ENCODE measurements around the gene MAP7D1.
"Not testable (repeated sequence)": the region's sequence is repeated elsewhere in the genome, so short reads cannot be mapped to it uniquely, and the experiment has no call there.

MAP7D1 gene

DNA sequence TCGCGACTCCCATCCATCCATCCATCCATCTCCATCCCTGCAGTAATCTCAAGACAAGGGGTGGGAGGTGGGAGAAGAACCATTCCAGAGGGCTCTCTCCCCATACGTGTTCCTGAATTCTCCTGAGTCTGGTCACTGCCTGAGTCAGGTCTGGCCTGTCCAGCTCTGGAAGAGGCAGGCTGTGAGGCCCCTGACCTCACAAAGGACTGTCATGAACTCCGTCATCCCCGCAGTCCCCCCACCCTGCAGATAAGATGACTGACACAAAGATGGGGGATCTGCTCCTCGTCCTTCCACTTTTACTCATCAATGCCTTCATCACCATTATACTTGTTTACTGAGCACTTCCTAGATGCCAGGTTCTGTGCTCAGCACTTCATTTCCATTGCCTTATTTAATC lies 1.6 kb upstream of the MAP7D1 start:
- no peak for DNase-seq

DNA sequence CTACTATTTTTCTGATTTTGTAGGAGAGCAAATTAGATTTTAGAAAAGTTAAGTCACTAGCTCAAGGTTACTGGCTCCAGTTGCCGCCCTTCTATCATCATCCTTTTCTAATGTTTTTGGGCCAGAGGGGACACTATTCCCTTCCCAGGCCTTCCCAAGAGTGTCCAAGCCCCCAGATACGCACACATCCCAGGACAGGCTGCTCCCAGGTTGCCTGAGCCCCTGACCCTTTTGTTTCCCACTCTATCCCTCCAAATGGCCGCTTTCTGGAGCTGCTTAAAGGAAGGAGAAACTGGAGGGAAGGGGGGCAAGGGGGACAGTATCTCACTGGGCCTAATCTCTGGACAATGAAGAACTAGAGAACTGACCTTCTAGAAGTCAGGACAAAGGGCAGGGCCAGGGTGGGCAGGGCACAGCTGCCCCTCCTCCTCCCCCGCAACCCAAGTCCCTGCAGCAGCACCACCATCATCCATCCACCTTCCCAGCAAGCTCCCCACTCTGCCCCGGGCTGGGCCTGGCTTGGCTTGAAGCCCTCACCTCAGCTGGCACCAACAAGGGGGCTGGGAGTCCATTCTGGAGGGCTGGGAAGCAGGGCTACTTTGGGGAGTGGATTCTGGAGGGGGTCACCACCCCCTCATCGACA lies 1.1 kb upstream of the MAP7D1 start:
- no peak for DNase-seq

DNA sequence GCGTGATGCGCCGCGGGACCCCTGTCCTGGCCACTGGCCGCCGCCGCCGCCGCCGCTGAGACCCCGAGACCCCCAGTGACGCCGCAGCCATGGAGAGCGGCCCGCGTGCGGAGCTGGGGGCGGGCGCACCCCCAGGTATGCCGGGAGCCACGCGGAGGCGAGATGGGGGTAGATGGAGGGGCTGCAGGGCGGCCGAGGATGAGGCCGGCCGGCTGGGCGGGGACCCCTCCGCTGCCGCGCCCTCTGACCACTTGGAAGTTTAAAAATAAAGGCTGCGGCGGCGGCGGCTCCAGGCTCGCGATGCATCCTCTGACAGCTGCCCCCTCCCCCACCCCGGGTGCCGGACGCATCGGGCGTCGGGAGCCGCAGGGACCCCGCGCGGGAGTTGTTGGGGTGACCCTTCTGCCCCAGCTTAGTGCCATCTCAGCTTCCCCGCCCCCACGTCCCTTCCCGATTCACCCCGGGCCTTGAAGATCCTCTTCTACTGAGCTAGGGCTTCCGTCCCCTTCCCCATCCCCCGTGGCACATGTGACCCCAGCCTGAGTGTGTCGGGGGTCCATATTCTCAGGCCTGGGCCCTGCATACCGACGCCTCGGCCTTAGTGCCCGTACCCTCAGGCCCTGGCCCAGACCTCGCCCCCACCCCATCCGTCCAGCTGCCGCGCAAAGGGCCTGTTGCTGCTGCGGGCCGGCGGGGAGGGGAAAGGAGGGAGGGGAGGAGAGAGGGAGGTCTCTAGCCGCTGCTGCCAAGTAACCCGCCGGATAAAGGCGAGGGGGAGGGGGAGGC lies 562 bp downstream of the MAP7D1 start:
- DNase-seq: peak; percentile 50

DNA sequence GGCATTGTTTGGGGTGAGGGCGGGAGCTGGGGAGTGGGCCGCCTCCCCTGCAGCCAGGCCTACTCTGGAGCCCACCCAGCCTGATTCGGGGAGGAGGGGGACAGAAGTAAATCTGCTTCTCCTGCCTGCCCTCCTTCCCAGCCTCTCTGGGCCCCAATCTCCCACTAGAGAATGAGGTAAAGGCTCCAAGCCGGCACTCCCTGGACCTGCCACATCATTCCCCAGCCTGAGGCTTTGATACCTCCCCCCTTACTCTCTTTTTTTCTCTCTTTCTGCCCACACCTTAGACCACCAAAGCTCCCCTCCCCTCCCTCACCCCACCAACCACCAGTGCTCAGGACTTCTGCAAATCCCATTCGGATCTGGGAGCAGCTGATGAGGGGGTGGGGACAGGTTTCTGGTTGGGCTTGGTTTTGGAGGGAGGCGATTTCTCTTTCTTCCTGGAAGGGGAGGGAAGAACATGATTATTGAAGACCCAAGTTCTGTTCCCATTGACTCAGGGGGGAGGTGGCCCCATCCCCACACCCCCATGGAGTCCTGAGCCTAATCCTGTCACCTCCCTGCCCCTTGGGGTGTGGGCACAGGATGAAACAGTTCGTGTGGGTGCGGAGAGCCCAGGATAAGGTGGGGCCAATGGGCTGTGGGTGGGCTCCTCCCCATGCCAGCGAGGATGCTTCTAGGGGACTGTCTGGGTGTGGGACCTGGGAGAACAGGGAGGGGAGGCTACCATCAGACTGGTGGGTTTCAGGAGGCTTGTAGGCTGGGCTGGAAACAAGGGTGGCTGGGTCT lies 1.3 kb downstream of the MAP7D1 start:
- no peak for DNase-seq

DNA sequence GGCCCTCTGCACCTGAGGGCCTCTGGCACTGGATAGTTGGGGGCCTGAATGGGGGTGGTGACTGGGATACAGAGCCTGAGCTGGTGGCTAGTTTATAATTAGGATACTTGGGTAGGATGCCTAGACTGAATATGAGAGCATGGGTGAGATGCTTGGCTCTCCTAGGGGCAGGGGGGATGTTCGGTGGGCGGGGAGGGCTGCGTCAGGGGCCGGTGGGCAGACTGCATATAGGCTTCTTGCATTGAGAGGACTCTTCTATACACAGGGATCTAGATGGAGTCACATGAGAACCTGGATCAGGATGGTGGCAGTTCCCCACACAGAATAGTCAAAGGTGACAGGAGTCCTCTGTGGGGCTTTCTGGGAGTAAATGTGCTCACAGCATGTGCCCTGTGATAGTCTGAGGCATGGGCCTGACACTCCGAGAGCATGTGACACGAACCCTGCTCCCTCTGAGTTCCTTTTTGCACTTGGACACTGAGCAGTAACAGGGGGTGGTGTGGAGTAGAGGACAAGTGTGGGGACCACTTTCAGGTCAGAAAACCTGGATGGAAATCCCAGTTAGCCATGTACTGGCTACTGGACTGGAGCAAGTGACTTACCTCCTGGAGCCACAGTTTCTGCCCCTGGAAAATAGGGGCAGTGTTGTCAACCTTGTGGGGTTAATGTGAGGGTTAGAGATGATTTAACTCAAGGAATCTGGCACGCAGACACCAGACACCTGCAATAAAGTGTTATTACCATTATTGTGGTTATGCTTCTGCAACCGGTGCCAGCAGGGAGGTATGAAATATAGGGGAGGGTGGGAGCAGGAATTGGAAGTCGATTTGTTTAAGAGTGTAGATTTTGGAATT lies 2.2 kb downstream of the MAP7D1 start:
- DNase-seq: no peak

DNA sequence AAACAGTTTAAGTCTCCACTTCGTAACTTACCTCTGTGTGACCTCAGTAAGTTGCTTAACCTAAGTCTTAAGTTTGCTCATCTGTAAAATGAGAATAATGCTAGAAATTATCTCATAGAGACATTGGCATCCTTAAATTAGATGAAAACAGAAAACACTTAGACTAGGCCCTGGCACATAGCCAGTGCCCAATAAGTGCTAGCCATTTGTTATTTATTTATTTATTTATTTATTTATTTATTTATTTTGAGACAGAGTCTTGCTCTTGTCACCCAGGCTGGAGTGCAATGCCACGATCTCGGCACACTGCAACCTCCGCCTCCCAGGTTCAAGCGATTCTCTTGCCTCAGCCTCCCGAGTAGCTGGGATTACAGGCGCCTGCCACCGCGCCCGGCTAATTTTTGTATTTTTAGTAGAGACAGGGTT lies 2.9 kb downstream of the MAP7D1 start:
- not testable (repeated sequence) for DNase-seq

DNA sequence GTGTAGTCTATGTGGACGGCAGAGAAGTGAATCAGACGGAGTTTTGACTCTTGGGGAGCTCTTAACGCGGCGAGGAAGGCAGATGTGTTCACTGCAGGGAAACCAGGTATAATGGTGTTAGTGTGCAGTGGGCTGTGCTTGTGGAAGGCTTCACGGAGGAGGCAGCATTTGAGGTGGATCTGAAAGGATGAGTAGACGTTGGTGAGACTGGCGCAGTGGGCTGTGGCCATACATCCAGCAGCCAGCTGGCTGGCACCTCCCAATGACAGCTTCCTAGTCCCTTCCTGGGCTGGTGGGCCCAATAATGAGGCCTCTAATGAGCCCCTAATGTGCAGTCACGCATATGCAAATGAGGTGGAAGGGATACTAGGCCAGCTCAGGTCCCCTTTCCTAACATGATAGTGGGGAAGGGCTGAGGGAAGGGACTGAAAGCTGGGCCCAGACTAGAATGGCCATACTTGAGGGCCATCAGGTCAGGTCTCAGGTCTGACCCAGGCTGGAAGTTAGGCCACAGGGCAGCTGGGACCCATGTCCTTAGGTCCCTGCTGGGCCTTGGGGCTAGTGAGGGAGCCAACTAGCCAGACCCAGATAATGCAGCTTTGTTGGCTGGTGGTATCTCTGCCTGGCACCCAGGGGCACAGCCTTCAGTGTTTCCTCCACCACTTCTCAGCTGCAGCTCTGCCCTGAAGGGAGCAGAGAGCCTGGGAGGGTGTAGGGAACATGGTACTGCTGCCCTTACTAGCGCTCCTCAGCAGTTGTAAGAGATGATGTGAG lies 3.8 kb downstream of the MAP7D1 start:
- no peak for DNase-seq

DNA sequence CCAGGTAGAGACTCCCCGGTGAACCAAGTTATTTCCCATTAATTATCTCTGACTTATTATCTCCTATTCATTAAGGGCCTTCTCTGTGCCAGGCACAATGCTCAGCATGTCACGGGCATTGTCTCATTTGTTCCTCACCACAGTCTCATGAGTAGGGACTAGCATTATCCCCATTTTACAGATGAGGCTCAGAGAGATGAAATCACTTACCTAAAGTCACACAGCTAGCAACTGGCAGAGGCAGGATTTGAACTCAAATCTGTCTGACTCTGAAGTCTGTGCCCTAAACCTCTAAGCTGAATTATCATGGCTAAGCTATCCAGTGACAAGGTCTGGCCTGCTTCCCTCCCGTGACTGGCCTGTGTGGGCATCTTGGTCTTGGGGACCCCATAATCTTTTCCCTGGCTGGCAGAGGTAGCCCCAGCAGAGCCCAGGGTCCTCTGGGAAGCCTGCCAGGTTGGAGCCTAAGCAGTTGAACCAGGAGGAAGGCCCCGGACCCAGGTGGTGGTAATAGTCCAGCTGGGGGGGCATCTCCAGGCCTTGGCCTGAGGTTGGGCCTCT lies 4.5 kb downstream of the MAP7D1 start:
- DNase-seq: no peak

DNA sequence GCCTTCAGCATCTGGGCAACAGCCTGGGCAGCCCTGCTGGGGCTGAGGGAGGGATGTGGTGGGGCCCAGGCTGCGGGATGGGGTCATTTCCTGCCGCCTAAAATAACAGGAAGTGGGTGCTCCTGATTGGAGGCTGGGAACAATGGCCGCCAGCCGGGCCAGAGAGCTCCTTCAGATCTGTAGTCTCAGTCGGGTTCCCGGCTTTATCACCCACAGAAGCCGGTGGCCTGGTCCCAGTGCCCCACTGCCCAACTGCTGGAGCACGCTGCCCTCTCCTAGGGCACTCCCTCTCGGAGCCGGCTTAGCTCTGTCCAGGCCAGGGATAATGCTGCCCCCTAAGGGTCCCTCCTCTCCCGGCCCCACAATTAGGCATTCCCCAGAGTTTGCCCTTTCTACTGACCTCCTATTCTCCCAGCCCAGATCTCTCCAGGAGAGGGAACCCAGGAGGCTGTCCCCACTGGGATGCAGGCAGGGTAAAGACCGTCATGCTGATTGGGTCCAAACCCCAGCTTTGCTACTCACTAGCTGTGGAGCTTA lies 5.1 kb downstream of the MAP7D1 start:
- no peak for DNase-seq

DNA sequence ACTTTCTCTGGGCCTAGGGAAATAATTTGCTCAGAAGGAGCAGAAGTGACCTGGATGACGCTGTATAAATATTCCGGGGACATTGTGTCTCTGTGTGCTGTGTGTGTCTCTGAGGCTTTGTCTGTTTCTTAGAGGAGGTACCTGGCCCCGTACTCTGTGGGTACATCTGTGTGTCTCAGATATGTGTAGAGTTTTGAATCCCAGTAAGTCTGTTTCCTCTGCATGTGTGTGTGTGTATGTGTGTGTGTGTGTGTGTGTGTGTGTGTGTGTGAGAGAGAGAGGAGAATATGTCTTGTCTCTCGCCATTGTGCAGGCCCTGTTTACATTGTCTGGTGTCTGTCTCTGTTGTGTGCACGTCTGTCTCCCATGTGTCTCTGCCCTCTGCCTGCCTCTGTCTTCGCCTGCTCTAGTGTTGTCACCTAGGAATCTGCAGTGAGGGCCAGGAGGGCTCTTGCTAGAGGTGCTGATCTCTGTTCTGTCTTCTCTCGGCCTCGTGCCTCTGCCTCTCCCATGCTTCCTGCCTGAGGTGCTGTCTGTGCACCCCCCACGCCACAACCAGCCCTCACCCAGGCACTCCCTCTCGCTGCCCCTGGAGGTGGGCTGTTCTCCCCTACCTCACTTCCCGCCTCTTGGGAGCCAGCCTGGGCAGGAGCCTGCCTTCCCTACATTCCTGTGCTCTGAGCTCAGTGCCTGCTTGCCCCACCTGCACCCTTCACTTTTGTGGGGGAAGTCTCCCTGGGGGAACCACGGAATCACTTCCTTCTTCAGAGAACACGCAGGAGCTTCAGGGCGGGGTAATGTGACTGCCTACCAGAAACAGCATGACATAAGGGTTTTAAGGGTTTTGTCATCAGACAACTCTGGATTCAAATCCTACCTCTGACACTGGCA lies 5.9 kb downstream of the MAP7D1 start:
- DNase-seq: no peak

DNA sequence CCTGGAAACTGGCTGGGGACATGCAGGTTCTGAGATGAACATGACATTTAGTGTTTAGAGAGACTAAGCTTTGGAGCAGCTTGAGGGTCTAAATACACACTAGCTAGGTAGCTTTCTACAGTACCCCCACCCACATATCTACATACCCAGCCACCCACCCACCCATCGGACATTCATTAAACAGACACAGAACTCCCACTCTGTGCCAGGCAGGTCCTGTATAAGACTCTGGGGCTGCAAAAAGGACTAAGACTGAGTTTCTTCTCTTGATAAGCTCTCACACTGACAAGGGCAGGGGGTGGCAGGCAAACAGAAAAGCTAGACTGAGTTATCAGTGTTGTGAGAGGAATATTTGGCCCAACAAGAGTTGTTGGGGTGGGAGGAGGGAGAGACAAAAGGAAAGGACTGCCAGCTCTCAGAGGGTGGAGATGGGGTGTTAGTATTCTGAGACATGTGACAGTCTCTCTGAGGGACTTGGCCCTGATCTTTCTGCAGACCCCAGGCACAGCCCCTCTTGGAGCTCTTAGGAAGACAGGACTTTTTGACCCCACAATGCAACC lies 6.8 kb downstream of the MAP7D1 start:
- DNase-seq: no peak

DNA sequence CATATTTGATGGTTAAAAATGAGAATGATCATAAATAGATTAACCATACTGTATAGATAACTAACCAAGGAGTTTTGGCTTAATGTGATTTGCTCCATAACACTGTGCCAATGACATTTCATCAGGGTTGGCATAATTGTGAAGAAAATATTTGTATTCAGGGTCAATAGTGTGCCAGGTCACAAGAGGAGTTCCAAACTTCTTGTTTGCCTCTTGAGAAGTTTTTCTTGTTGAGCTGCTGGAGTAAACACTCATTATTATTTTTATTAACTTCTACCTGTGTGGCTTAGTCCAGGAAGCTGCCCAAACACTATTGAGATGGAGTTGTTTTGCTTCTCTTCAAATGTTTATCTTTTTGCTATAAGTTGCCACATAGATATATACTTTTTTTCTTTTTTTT lies 7.5 kb downstream of the MAP7D1 start:
- no peak for DNase-seq

DNA sequence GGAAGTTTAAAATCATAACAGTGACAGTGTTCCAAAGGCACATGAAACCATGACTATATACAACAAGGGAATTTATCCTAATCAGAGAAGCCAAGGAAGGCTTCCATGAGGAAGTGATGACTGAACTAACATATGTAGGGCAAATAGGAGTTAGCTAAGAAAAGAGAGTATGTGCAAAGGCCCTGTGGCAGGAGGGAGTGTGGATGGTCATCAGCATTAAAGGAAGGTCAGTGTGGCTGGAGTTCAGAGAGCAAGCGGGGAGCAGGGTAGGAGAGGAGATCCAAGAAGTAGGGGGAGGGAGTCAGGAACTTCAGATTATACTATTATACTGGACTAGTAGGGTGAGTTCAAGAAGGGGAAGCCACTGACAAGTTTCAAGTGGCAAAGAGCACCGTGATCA lies 8.4 kb downstream of the MAP7D1 start:
- DNase-seq: no peak

DNA sequence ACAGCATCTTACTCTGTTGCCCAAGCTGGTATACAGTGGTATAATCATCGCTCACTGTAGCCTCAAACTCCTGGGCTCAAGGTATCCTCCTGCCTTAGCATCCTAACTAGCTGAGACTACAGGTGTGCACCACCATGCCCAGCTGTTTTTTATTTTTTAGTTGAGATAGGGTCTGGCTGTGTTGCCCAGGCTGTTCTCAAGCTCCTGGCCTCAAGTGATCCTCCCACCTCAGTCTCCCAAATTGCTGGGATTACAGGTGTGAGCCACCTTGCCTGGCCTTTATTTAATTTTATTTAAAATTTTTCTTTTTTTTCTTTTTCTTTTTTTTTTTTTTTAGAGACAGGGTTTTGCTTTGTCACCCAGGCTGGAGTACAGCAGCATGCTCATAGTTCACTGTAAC lies 9.2 kb downstream of the MAP7D1 start:
- no peak for DNase-seq

DNA sequence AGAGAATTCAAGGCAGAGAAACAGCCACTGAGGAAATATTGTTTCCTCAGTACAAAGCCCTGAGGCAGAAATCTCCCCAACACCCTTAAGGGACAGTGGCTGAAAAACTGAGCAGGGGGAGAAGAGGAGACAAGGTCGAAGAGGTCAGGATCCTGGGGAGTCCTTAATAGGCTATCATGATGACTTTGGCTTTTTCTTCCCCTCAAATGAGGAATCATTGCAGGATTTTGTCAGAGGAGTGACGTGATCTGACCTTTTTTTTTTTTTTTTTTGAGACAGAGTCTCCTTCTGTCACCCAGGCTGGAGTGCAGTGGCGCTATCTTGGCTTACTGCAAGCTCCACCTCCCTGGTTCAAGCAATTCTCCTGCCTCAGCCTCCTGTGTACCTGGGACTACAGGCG lies 10.2 kb downstream of the MAP7D1 start:
- DNase-seq: no peak

DNA sequence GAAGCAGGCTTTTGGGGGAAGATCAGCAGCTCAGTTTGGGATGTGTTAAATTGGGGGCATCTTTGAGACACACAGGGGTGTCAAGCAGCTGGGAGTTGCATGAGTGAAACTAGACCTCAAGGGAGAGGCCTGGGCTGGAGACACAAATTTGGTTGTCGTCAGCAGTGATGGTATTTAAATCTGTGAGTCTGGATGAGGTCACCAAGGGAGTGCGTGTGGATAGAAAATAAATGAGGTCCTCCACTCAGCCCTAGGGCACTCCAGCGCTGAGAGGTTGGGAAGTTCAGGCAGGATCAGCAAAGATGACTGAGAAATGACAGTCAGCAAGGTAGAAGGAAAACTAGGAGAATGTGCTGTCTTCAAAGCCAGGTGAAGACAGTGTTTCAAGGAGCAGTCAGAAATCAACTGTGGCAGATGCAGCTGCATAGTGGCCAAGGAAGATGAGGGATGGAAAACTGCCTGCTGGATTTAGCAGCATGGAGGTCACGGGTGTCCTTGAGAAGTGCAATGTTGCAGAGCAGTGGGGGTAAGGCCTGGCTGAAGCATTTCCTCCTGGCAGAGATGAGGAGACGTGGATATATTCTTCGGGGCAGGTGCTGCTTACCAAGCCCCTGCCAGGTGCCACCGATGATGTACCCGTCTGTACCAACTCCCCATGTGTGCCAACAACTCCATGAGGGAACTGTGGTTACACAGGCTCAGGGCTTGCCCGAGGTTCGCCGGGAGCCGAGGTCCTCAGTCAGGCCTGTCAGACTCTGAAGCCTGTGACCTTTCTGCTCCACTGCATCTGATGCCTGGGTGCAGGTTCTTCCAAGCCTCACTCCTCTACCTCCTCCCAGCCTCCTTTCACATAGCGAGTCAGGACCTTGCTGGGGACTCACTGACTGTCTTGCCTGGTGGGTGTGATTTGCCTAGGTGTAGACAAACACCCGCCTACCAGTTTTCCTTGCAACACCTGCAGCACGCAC lies 11.3 kb downstream of the MAP7D1 start:
- DNase-seq: no peak

DNA sequence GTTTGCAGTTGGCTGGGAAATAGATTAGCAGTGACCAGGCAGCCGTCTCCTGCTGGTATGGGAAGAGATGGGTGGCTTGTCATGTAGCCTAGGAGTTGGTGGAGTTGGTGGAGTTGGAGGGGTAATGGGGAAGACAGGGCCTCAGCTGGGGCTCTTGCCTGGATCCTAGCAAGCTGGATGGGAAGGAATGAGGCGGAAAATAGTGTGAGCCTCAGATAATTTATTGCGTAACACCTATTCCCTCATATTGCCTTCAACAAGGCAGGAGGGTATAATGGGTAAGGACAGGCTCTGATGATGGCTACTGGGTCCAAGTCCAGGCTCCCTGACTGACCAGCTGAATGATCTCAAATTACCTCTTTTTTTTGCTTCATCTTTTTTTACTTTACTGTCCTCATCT lies 12.6 kb downstream of the MAP7D1 start:
- no peak for DNase-seq

DNA sequence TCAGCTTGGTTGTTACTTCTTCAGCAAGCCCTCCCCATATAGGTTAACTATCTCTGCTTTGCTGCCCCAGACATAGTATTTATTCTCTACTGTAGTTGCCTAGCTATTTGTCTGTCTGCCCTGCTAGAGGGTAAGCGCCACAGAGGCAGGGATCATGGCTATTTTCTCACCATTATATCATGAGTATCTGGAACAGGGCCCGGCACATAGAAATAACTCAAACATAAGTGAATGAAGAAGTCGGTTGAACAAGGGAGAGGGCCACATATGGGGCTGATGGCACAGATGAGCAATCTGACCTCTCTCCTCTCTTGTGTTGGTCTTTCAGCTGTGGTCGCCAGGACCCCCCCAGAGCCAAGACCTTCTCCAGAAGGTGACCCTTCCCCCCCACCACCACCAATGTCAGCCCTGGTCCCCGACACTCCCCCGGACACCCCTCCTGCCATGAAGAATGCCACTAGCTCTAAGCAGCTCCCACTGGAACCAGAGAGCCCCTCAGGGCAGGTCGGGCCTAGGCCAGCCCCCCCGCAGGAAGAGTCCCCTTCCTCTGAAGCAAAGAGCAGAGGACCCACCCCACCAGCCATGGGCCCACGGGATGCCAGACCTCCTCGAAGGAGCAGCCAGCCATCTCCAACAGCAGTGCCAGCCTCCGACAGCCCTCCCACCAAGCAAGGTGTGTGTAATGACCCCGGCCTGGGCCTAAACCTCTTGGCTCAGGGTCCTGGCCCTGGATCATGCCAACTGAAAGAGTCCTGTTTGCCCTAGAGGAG lies 14.9 kb downstream of the MAP7D1 start:
- no peak for DNase-seq

Data from NCI-H2171 (cell line).